ENCODE results near the gene BRPF3. TPM values are rescaled to one million over a fixed set of nuclear protein-coding genes. Genes with fewer than 3 reads are reported as not detected.

The BRPF3 gene
- total and polyA plus RNA-seq, 2 donors (not counting 1 experiment from before 2014, with no cell fraction given) = 10.4 to 10.6 TPM

- no peak overlapping the region for H2AFZ ChIP-seq (ENCODE audit: low read length)
- H3K27ac ChIP-seq (ENCODE audit: insufficient read depth, low read length) = no peak overlapping the region
- peaks cover 5% of the 10 kb centered on the region for H3K27me3 ChIP-seq (ENCODE audit: control insufficient read depth, insufficient read depth, low read length)
- no peaks in the 10 kb centered on the region for H3K36me3 ChIP-seq (ENCODE audit: control insufficient read depth, insufficient read depth, low read length)
- no peaks in the 10 kb centered on the region for H4K20me1 ChIP-seq (ENCODE audit: control insufficient read depth, extremely low read depth, insufficient read depth, low read length)
- no peak for DNase-seq (ENCODE audit: low read depth in 2 of 2)
- no peak overlapping the region for H3K4me3 ChIP-seq (replicated peaks in 1 of 4; ENCODE audit: control extremely low read depth in 1 of 4, insufficient read depth in 1 of 4, low read depth in 3 of 4, low read length in 4 of 4)
- no peak overlapping the region for H3K9ac ChIP-seq (ENCODE audit: insufficient read depth, low read length)
- H3K4me2 ChIP-seq (ENCODE audit: extremely low read depth, insufficient read depth, low read length) = no peak overlapping the region
- no peak for TF ChIP-seq CTCF (conservative IDR thresholded peaks at IDR 0.05 in 1 of 2, IDR thresholded peaks at IDR 0.05 in 1 of 2; ENCODE audit: low read depth in 1 of 2, low read length in 2 of 2)
- H3K9me3 ChIP-seq (ENCODE audit: control insufficient read depth, insufficient read depth, low read depth, low read length) = no peaks in the 10 kb centered on the region
- H3K79me2 ChIP-seq (ENCODE audit: control insufficient read depth, insufficient read depth, low read length) = no peaks in the 10 kb centered on the region
- H3K4me1 ChIP-seq (ENCODE audit: control insufficient read depth, extremely low read depth, insufficient read depth, low read length) = no peaks in the 10 kb centered on the region
Measured at GRCh38 chr6:36180126-36180525, 16.4 kb upstream of the BRPF3 start.

GRCh38 chr6:36184311-36184710 is 12.2 kb upstream of the BRPF3 start:
- no peaks in the 10 kb centered on the region for H3K4me1 ChIP-seq (ENCODE audit: control insufficient read depth, extremely low read depth, insufficient read depth, low read length)
- no peaks in the 10 kb centered on the region for H4K20me1 ChIP-seq (ENCODE audit: control insufficient read depth, extremely low read depth, insufficient read depth, low read length)
- no peaks in the 10 kb centered on the region for H3K9me3 ChIP-seq (ENCODE audit: control insufficient read depth, insufficient read depth, low read depth, low read length)
- H3K9ac ChIP-seq (ENCODE audit: insufficient read depth, low read length) = no peak overlapping the region
- H3K79me2 ChIP-seq (ENCODE audit: control insufficient read depth, insufficient read depth, low read length) = no peaks in the 10 kb centered on the region
- H3K4me2 ChIP-seq (ENCODE audit: extremely low read depth, insufficient read depth, low read length) = no peak overlapping the region
- TF ChIP-seq CTCF (conservative IDR thresholded peaks at IDR 0.05 in 1 of 2, IDR thresholded peaks at IDR 0.05 in 1 of 2; ENCODE audit: low read depth in 1 of 2, low read length in 2 of 2) (no peak), EZH2 (IDR thresholded peaks at IDR 0.05; ENCODE audit: low read length, missing control alignments) (no peak)
- H3K4me3 ChIP-seq (replicated peaks in 1 of 4; ENCODE audit: control extremely low read depth in 1 of 4, insufficient read depth in 1 of 4, low read depth in 3 of 4, low read length in 4 of 4) = no peak overlapping the region
- no peak overlapping the region for H3K27ac ChIP-seq (ENCODE audit: insufficient read depth, low read length)
- peaks cover 2% of the 10 kb centered on the region for H3K27me3 ChIP-seq (ENCODE audit: control insufficient read depth, insufficient read depth, low read length)
- H2AFZ ChIP-seq (ENCODE audit: low read length) = no peak overlapping the region
- no peak for DNase-seq (ENCODE audit: low read depth in 2 of 2)
- H3K36me3 ChIP-seq (ENCODE audit: control insufficient read depth, insufficient read depth, low read length) = no peaks in the 10 kb centered on the region

GRCh38 chr6:36186199-36186598 is 10.3 kb upstream of the BRPF3 start:
- no peaks in the 10 kb centered on the region for H3K36me3 ChIP-seq (ENCODE audit: control insufficient read depth, insufficient read depth, low read length)
- H3K4me1 ChIP-seq (ENCODE audit: control insufficient read depth, extremely low read depth, insufficient read depth, low read length) = no peaks in the 10 kb centered on the region
- no peak for DNase-seq (ENCODE audit: low read depth in 2 of 2)
- no peak overlapping the region for H3K4me2 ChIP-seq (ENCODE audit: extremely low read depth, insufficient read depth, low read length)
- H3K9ac ChIP-seq (ENCODE audit: insufficient read depth, low read length) = no peak overlapping the region
- TF ChIP-seq CTCF (conservative IDR thresholded peaks at IDR 0.05 in 1 of 2, IDR thresholded peaks at IDR 0.05 in 1 of 2; ENCODE audit: low read depth in 1 of 2, low read length in 2 of 2) (no peak), EZH2 (IDR thresholded peaks at IDR 0.05; ENCODE audit: low read length, missing control alignments) (no peak)
- no peaks in the 10 kb centered on the region for H4K20me1 ChIP-seq (ENCODE audit: control insufficient read depth, extremely low read depth, insufficient read depth, low read length)
- H3K79me2 ChIP-seq (ENCODE audit: control insufficient read depth, insufficient read depth, low read length) = no peaks in the 10 kb centered on the region
- H3K27me3 ChIP-seq (ENCODE audit: control insufficient read depth, insufficient read depth, low read length) = no peaks in the 10 kb centered on the region
- H3K9me3 ChIP-seq (ENCODE audit: control insufficient read depth, insufficient read depth, low read depth, low read length) = no peaks in the 10 kb centered on the region
- no peak overlapping the region for H2AFZ ChIP-seq (ENCODE audit: low read length)
- no peak overlapping the region for H3K4me3 ChIP-seq (replicated peaks in 1 of 4; ENCODE audit: control extremely low read depth in 1 of 4, insufficient read depth in 1 of 4, low read depth in 3 of 4, low read length in 4 of 4)
- no peak overlapping the region for H3K27ac ChIP-seq (ENCODE audit: insufficient read depth, low read length)

All from fibroblast of lung (primary cell).